Upper lobe of left lung (tissue), 4 donors: ENCODE results near the gene PLA2G4A.

ENCODE experiments used
- CTCF ChIP-seq, 6 experiments: fragments of 450-650 bp in 4 of 6; fragments of 200-600 bp in 2 of 6; sonication (generic) in 2 of 6; IDR thresholded peaks; one replicate each; pipeline ENCODE4 v1.5.1; 2016 to 2019; ENCODE audit warnings: antibody characterized with exemption in 6 of 6
- EP300 ChIP-seq, 4 donors: sonication (generic); formaldehyde crosslinking; IDR thresholded peaks; one replicate each; pipeline ENCODE4 v1.5.1; 2017; ENCODE audit warnings: antibody characterized with exemption in 4 of 4, control low read depth in 2 of 4
- POLR2A ChIP-seq, 4 donors: fragments of 450-650 bp; IDR thresholded peaks; one replicate each; pipeline ENCODE4 v1.5.1; 2016 to 2017; ENCODE audit warnings: antibody characterized with exemption in 4 of 4, mild to moderate bottlenecking in 2 of 4

DNA sequence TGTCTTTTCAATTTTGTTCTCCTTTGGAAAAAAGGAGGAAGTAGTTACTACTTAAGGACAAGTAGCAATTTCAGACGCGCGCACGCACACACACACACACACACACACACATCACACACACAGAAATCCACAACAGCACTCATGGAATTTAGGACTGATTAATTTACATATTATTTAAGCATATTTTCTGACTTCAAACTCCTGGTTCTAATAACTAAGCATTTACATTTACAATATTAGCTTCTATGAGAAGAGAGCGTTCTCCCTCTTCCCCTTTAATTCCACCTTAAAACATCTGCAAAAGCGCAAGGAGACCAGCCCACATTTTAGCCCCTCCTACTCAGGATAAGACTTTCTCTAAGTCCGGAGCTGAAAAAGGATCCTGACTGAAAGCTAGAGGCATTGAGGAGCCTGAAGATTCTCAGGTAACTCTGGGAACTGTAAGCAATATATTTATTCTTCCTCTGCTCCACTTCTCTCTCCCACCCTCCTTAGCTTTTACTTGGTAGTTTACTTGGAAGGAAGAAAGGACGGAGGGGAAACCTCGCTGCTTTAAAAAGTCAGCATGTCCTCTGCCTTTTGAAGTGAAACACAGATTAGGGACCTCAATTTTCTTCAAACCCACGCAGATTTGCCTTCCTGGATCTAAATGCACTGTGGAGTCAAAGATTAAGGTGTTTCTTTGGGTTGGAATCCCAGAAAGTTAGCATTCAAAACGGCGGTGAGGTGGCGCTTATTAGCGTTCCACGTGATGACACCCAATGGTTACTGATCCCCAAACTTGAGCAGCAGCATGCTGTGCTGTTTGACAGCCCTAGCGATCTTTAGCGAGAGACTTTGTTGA lies at the start of gene PLA2G4A:
- TF ChIP-seq CTCF (IDR thresholded peaks at IDR 0.05) (no peak), EP300 (IDR thresholded peaks at IDR 0.05) (no peak), POLR2A (IDR thresholded peaks at IDR 0.05) (peak in 1 of 4 donors; percentile 25)
